HL-60 (cell line): ENCODE results near the gene HPSE2.

Source experiments
- DNase-seq, 2 experiments: peaks; one replicate each; pipeline ENCODE4 v3.0.0-alpha.2; 2010 to 2020; ENCODE audit warnings: low read depth in 1 of 2, low spot score in 1 of 2
- H3K27ac ChIP-seq: fragments of 250-450 bp; sonication (Bioruptor Pico); replicated peaks from 2 replicates; pipeline ENCODE4 v1.5.1; 2020; ENCODE audit warnings: mild to moderate bottlenecking, moderate library complexity
- H3K27me3 ChIP-seq: fragments of 250-450 bp; sonication (Bioruptor Pico); 2 replicates; pipeline ENCODE4 v1.5.1; 2021; ENCODE audit warnings: mild to moderate bottlenecking, moderate library complexity; ENCODE audit not compliant: insufficient read depth, poor library complexity, severe bottlenecking
- H3K4me3 ChIP-seq: replicated peaks from 2 replicates; pipeline ENCODE4 v1.5.1; 2011; ENCODE audit warnings: mild to moderate bottlenecking, control low read depth, low read length; ENCODE audit not compliant: insufficient read depth
- CTCF ChIP-seq: IDR thresholded peaks from one replicate; pipeline ENCODE4 v1.5.1; 2011; ENCODE audit warnings: low read length, control low read depth, inconsistent platforms; ENCODE audit not compliant: insufficient read depth
- GABPA ChIP-seq: IDR thresholded peaks from 2 replicates; pipeline ENCODE4 v1.6.1; 2012; ENCODE audit warnings: low read depth
- POLR2AphosphoS5 ChIP-seq: IDR thresholded peaks from 2 replicates; pipeline ENCODE4 v1.6.1; 2012; ENCODE audit warnings: low read depth
- SPI1 ChIP-seq: IDR thresholded peaks from 2 replicates; pipeline ENCODE4 v1.6.1; 2012; ENCODE audit warnings: low read depth, mild to moderate bottlenecking, borderline replicate concordance
- TF ChIP-seq, protein P1 (sequence below): IDR thresholded peaks from 2 replicates; pipeline ENCODE4 v1.6.1; 2012; ENCODE audit warnings: low read depth; ENCODE audit not compliant: insufficient replicate concordance

HPSE2 gene

GRCh38 chr10:99124376-99124775, 111.3 kb downstream of the HPSE2 start:
- no peak for DNase-seq
- Histone ChIP-seq H3K4me3 (no peak overlapping the region), H3K27me3 (peaks cover 2% of the 10 kb centered on the region), H3K27ac (no peak overlapping the region)
- TF ChIP-seq CTCF: no peak
- no peak for TF ChIP-seq SPI1
- TF ChIP-seq POLR2AphosphoS5: no peak
- no peak for TF ChIP-seq GABPA
- TF ChIP-seq, protein P1, sequence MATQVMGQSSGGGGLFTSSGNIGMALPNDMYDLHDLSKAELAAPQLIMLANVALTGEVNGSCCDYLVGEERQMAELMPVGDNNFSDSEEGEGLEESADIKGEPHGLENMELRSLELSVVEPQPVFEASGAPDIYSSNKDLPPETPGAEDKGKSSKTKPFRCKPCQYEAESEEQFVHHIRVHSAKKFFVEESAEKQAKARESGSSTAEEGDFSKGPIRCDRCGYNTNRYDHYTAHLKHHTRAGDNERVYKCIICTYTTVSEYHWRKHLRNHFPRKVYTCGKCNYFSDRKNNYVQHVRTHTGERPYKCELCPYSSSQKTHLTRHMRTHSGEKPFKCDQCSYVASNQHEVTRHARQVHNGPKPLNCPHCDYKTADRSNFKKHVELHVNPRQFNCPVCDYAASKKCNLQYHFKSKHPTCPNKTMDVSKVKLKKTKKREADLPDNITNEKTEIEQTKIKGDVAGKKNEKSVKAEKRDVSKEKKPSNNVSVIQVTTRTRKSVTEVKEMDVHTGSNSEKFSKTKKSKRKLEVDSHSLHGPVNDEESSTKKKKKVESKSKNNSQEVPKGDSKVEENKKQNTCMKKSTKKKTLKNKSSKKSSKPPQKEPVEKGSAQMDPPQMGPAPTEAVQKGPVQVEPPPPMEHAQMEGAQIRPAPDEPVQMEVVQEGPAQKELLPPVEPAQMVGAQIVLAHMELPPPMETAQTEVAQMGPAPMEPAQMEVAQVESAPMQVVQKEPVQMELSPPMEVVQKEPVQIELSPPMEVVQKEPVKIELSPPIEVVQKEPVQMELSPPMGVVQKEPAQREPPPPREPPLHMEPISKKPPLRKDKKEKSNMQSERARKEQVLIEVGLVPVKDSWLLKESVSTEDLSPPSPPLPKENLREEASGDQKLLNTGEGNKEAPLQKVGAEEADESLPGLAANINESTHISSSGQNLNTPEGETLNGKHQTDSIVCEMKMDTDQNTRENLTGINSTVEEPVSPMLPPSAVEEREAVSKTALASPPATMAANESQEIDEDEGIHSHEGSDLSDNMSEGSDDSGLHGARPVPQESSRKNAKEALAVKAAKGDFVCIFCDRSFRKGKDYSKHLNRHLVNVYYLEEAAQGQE: no peak

GRCh38 chr10:99123851-99124250, 111.8 kb downstream of the HPSE2 start:
- Histone ChIP-seq H3K27me3 (peaks cover 2% of the 10 kb centered on the region), H3K4me3 (no peak overlapping the region), H3K27ac (no peak overlapping the region)
- no peak for DNase-seq
- TF ChIP-seq, protein P1: no peak
- TF ChIP-seq GABPA: no peak
- no peak for TF ChIP-seq SPI1
- TF ChIP-seq CTCF: no peak
- TF ChIP-seq POLR2AphosphoS5: no peak

- Histone ChIP-seq H3K27ac (no peak overlapping the region), H3K27me3 (no peaks in the 10 kb centered on the region), H3K4me3 (no peak overlapping the region)
- TF ChIP-seq POLR2AphosphoS5 (no peak), GABPA (no peak), SPI1 (no peak), CTCF (no peak)
- TF ChIP-seq, protein P1: no peak
- no peak for DNase-seq
Measured at GRCh38 chr10:99123336-99123735, 112.3 kb downstream of the HPSE2 start.
